OCI-LY3 (cell line): ENCODE data around the gene MYO16.

ENCODE experiments used
- CTCF ChIP-seq: fragments of 200-600, 300-600 bp; sonication (generic); IDR thresholded peaks from 2 replicates; pipeline ENCODE4 v1.5.1; 2014; ENCODE audit warnings: antibody characterized with exemption, low read length, low read depth
- EZH2phosphoT487 ChIP-seq: fragments of 200-600 bp; shearing (Covaris generic); IDR thresholded peaks from 2 replicates; pipeline ENCODE4 v1.6.1; 2018; ENCODE audit warnings: antibody characterized with exemption, mixed run types, low read depth

DNA sequence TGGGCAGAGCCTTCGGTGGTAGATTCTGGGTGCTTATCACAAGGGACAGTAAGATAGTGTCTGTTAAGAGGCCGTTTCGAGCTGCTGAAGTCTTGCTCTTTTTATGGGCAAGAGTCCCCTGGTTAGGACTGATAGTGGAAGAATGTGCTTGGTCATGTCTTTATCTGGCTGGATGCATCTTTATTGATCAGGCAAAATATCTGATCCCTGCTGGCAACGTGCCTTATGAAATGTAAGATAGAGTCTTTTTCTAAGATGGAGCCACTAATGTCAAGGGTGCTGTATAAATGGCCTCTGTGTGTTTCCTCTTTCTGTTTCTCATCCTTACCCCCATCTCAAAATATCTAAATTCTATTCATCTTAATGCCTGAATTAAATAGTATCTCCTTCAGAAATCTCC is 53.3 kb downstream of the MYO16 start:
- TF ChIP-seq CTCF, result no peak
- no peak for TF ChIP-seq EZH2phosphoT487
